HG03060 (cell line): ENCODE measurements around the gene ATP11B.
"Not testable (repeated sequence)": the region's sequence is repeated elsewhere in the genome, so short reads cannot be mapped to it uniquely, and the experiment has no call there.

ENCODE experiments used
- ATAC-seq: cut with Tn5 transposase; IDR thresholded peaks from one replicate; pipeline ENCODE4 v1.9.1; 2021; ENCODE audit warnings: low read depth, moderate number of reproducible peaks; ENCODE audit not compliant: unreplicated experiment

The ATP11B gene

GRCh38 chr3:182794455-182795388 lies 1.4 kb downstream of the ATP11B start:
- no peak for ATAC-seq

GRCh38 chr3:182795389-182795782 lies 2.1 kb downstream of the ATP11B start:
- peak; percentile 32 for ATAC-seq

DNA sequence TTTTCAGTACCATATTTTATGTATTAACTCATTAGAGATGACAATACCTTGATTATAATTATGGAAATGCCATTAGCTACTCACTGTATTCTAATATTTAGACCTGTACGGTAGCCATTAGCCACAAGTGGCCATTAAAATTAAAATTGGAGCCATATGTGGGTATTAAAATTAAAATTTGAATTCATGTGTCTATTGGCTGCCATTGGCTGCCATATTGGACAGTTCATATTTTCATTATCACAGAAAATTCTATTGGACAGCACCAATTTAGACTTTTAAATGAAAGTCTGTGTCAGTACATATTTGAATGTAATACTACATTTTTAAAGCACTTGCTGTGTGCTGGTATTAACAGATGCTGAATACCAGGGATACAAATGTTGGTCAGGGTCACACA lies 3.0 kb downstream of the ATP11B start:
- no peak for ATAC-seq

- ATAC-seq = no peak
Measured at GRCh38 chr3:182797876-182798275, 4.6 kb downstream of the ATP11B start.

DNA sequence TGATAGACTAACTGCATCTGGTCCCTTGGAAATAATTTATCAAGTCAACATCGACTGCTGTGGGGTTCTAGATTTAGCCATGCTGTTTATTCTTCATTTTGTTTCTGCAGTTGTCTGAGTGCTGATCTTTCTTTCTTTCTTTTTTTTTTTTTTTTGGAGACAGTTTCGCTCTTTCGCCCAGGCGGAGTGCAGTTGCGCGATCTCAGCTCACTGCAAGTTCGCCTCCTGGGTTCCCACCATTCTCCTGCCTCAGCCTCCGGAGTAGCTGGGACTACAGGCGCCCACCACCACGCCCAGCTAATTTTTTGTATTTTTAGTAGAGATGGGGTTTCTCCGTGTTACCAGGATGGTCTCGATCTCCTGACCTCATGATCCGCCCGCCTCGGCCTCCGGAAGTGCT lies 5.8 kb downstream of the ATP11B start:
- ATAC-seq = not testable (repeated sequence)

DNA sequence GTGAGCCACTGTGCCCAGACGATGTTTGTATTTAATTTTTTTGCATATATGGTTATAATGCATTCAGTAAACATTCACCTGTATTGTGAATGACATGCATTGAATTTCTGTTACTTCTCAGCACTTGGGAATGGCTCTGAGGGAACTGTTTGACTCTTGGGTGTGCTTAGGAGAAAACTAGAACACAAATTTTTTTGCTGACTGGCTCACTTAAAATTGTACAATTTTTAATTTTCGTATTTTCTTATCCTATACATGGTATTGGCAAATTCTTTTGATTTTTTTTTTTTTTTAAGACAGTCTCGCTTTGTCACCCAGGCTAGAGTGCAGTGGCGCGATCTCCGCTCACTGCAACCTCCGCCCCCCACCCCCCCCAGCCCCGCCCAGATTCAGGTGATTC lies 7.2 kb downstream of the ATP11B start:
- no peak for ATAC-seq

GRCh38 chr3:182802413-182803390 lies 9.4 kb downstream of the ATP11B start:
- no peak for ATAC-seq

DNA sequence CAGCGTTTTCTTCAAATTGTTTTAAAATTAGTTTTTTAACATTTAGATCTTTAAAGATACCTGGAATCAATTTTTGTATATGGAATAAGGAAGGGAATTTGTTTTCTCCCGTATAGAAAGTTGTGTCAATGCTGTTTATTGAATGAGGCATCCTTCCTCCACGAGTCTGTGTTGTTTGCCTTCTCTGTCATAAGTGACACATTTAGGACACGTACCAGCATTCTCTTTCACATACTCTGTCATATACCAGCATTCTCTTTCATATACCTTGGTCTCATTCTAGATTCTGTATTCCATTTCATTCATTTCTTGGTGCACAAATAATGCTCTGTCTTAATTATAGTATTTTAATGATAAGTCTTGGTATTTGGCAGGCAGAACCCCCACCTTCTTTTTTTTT lies 10.3 kb downstream of the ATP11B start:
- ATAC-seq = no peak

DNA sequence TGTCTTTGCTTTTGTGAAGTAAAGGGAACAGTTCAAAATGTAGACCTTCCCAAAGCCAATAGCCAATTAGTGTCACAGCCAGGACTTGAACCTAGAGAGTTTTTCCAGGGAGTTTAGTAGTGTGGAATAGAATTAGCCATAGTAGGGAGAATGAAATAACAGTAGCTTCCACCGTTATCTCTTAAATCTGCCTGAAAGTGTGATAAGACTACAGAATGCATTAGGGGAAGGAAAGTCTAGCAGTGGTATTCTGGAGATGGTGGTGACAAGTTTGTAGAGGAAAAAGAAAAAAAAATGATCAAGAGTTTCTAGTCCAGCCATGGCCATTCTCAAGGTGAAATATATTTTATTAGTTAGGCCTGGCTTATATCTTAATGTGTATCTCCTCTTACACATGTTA lies 13.8 kb downstream of the ATP11B start:
- ATAC-seq = no peak

GRCh38 chr3:182808041-182808770 lies 14.9 kb downstream of the ATP11B start:
- ATAC-seq = no peak

DNA sequence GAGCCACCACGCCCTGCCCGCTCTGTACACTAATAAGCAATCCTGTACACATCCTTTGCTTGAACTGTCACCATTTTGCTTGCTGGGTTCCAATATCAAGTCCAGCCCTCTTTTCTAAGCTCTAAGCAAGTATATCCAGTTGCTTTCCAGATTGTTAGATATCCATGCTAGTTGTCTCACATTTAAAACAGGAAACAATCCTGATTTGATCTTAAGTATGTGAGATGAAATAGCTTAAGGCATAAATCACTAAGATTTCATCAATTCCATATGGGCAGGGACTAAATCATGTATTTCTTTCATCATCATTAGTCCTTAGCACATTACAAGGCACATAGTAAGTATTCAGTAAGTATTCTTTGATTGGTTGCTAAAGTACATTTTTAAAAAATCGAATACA lies 16.2 kb downstream of the ATP11B start:
- ATAC-seq = no peak

DNA sequence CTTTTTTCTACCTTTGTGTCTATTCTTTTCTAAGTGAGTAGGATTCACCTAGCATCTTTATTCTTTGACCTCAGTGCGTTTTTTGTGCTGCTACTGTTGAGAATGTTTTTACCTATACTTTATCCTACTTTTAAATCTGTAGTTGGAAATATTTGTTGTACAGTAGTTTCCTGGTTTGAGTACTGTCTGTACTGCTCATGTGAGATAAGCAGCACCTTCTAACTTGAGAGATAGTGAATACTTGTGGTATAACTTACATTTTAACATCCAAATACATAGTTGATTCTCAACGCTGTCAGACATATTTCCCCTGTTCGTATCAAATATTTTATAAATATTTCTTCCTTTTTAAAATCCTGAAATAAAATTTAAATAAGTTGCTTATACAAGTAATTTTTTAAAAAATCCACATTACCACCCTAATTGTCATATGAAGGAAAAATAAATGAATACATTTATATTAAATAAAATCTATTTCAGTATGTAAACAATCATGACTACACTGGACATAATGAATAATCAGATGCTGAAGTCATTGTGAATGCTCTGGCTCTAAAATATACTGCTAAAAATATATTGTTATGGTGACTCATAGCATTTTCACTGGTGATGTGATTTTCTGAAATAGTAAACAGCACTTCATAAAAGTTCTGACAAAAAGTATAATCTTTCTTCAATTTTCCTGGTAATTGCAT lies 17.4 kb downstream of the ATP11B start:
- no peak for ATAC-seq

GRCh38 chr3:182811269-182811596 lies 17.9 kb downstream of the ATP11B start:
- no peak for ATAC-seq

DNA sequence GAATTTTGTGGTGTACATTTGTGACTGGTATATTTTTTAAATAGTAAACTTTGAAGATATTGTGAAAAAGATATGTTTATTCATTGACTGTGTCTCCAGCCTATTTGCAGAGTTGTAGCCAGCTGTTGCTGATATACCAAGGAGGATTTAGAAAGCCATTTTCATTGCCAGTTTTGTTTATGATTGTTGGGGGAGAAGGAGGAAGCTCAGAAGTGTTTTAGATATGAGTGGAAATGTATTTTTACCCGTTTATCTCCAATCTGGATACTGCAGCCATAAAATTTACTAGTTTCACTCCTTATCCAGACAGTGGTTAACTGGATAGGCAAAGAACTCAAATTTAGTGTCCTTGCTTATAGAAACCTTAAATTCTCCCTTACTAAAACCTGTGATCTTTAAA lies 18.8 kb downstream of the ATP11B start:
- no peak for ATAC-seq

DNA sequence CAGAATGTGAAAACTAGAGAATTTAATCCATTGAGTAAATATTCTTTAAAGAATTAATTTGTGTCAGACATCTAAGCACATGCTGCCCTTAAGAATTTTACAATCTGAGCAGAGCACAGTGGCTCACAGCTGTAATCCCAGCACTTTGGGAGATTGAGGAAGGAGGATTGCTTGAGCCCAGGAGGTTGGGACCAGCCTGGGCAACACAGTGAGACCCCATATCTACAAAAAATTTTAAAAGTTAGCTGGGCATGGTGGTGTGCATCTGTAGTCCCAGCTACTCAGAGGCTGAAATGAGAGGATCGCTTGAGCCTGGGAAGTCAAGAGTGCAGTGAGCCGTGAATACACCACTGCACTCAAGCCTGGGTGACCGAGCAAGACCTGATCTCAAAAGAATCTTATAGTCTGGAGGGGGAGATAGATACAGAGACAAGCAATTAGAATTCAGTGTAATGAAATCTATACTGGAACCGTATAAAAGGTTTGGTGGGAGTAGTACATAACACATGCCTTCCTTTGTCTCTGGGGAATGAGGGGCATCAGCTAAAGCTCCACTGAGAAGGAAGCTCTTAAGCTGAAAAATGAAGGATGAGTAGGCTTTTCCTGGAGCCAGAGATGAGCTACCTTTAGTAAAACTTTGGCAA lies 21.2 kb downstream of the ATP11B start:
- no peak for ATAC-seq

- ATAC-seq = no peak
Measured at GRCh38 chr3:182816181-182816580, 22.9 kb downstream of the ATP11B start.

- ATAC-seq = no peak
Measured at GRCh38 chr3:182818296-182818978, 25.1 kb downstream of the ATP11B start.

- ATAC-seq = no peak
Measured at GRCh38 chr3:182821221-182821981, 28.1 kb downstream of the ATP11B start.
